LNCaP clone FGC (cell line): ENCODE results near the gene DGLUCY.
"Not testable (repeated sequence)": the region's sequence is repeated elsewhere in the genome, so short reads cannot be mapped to it uniquely, and the experiment has no call there.

Source experiments
- DNase-seq: peaks from one replicate; pipeline ENCODE4 v3.0.0-alpha.2; 2011; ENCODE audit warnings: low read depth
- H3K4me3 ChIP-seq: 2 replicates; pipeline ENCODE4 v1.5.1; 2011; ENCODE audit warnings: mild to moderate bottlenecking, low read depth, low read length, control low read depth
- TF ChIP-seq, protein P1 (sequence below): IDR thresholded peaks from 2 replicates; pipeline ENCODE4 v1.5.1; 2012; ENCODE audit warnings: mild to moderate bottlenecking; ENCODE audit not compliant: control insufficient read depth, insufficient read depth; ENCODE audit errors: extremely low read depth

Gene DGLUCY

DNA sequence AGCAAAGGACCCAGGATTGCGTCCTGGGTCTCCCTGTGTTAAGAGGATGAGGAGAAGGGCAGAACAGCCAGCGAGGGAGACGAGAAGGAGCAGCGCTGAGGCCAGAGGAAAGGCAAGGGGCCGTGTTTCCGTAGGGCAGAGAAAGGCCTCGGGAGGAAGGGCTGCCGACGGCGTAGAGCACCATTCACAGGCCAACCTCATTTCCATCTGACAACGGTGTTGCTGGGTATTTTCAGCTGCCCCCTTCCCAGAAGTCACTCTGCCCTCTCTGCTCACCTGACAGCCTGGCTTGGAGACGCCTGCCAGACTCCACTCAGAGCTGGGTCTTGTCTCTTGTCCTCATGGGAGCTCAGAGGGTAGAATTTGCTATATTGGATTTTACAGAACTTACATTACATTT, 79.2 kb downstream of the DGLUCY start:
- TF ChIP-seq, protein P1, sequence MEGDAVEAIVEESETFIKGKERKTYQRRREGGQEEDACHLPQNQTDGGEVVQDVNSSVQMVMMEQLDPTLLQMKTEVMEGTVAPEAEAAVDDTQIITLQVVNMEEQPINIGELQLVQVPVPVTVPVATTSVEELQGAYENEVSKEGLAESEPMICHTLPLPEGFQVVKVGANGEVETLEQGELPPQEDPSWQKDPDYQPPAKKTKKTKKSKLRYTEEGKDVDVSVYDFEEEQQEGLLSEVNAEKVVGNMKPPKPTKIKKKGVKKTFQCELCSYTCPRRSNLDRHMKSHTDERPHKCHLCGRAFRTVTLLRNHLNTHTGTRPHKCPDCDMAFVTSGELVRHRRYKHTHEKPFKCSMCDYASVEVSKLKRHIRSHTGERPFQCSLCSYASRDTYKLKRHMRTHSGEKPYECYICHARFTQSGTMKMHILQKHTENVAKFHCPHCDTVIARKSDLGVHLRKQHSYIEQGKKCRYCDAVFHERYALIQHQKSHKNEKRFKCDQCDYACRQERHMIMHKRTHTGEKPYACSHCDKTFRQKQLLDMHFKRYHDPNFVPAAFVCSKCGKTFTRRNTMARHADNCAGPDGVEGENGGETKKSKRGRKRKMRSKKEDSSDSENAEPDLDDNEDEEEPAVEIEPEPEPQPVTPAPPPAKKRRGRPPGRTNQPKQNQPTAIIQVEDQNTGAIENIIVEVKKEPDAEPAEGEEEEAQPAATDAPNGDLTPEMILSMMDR, result no peak
- no peak for DNase-seq

DNA sequence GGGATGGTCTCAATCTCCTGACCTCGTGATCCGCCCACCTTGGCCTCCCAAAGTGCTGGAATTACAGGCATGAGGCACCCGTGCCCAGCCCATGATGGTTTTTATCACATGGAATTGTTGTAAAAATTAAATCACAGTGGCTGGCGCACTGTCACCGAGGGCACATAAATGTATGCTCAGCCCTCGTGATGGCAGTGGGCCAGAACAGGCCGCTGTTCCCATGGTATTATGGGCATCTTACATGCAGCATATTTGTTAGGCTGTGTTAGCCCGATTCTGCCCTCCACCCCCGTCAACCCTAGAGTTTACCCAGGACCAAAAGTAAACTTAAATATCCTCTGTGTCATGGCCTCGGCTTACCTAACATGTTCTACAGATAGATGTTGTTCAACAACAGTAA, 82.0 kb downstream of the DGLUCY start:
- no peak overlapping the region for H3K4me3 ChIP-seq
- TF ChIP-seq, protein P1, result no peak
- DNase-seq, result no peak

More for the DNA sequence above, 79.2 kb downstream of the DGLUCY start:
- no peak overlapping the region for H3K4me3 ChIP-seq

DNA sequence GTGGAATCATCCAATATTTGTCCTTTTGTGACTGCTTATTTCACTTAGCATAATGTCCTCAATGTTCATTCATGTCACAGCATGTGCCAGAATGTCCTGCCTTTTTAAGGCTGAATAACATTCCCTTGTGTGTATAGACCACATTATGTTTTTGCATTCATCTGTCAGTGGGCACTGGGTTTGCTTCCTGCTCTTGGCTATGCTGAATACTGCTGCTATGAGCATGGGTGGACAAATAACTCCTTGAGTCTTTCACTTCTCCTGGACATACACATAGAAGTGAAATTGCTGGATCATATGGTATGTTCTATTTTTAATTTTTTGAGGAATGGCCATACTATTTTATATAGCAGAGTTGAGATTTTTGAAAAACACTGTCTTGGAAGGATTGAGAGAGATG, 83.8 kb downstream of the DGLUCY start:
- H3K4me3 ChIP-seq, result no peak overlapping the region
- TF ChIP-seq, protein P1, result no peak
- no peak for DNase-seq

DNA sequence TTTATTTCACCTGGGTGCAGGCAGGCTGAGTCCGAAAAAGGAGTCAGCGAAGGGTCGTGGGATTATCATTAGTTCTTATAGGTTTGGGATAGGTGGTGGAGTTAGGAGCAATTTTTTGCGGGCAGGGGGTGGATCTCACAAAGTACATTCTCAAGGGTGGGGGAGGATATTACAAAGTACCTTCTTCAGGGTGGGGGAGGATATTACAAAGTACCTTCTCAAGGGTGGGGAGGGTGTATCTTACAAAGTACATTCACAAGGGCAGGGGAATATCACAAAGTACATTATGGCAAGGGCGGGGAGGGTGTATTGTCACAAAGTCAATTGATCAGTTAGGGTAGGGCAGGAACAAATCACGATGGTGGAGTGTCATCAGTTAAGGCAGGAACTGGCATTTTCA, 86.9 kb downstream of the DGLUCY start:
- not testable (repeated sequence) for H3K4me3 ChIP-seq, DNase-seq

DNA sequence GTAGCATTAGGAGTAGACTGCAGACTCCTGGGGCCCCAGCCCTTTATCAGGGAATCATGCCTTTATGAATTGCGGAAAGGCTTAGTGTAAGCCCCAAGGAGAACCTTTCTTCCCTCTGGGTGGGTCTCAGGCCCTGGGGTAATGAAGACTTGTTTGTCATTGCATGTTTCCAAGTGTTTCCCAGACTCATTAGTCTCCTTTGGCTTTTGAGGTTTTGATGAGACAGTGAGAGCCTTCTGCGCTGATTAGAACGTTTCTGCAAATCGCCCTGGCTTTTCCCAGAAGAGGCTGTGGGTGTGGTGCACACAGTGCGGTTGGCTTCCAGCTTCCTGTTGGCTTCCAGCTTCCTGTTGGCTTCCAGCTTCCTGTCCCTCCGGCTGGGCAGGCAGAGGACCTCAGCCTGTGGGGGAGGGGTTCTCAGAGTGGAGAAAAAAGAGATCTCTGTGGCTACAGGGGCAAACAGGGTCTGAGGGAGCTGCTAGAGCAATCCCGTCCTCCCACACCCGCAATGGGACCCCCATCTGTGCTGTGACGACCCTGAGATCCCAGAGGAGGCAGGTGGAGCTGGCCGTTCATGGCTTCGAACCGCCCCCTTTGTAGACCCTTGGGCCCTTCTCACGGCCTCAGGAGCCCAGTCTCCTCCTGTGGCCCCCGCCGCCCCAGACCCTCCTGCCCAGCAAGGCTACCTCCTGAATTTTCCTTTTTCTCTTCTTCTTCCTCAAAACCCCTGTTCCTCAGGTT, 88.5 kb downstream of the DGLUCY start:
- TF ChIP-seq, protein P1, result no peak
- H3K4me3 ChIP-seq, result no peak overlapping the region
- peak; percentile 61 for DNase-seq

DNA sequence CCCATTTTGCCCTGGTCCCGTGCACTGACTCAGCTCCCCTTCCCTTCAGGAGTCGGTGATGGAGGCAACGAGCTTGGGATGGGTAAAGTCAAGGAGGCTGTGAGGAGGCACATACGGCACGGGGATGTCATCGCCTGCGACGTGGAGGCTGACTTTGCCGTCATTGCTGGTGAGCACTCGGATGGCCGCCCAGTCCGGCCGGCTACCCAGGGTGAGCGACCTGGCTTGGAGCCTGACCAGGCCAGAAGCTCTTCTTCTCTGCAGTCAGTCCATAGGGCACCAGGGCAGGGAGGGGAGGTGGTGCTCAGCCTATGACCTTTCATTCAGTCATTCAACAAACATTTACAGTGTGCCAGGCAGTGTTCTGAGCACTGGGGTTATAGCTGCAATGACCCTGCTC, 90.8 kb downstream of the DGLUCY start:
- H3K4me3 ChIP-seq, result no peak overlapping the region
- TF ChIP-seq, protein P1, result no peak
- DNase-seq, result no peak

DNA sequence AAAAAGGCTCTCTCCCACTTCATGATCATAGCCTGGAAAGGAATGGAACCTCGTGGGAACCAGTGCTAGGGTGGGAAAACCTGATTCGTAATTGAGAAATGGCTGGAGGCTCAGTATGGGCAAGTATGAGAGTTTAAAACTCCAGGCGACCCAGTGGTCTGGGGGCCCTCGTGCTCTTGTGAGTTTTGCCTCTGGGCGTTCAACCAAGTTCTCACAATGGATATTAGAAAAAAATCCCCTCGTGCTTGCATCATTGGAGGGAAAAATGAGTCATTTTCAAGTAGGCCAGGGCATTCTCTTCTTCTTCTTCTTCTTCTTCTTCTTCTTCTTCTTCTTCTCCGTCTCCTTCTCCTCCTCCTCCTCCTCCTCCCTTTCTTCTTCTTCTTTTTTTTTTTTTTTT, 91.6 kb downstream of the DGLUCY start:
- TF ChIP-seq, protein P1, result no peak
- no peak for DNase-seq
- H3K4me3 ChIP-seq, result no peak overlapping the region
